Spleen (tissue), 7 donors: ENCODE results near the gene MRRF.

ENCODE experiments used
- POLR2A ChIP-seq, 3 donors: fragments of 450-650 bp; IDR thresholded peaks; one replicate each; pipeline ENCODE4 v1.5.1; 2017; ENCODE audit warnings: antibody characterized with exemption in 3 of 3, mild to moderate bottlenecking in 1 of 3
- TF ChIP-seq, protein P1 (sequence below), 11 experiments: fragments of 200-600 bp in 7 of 11; fragments of 450-650 bp in 4 of 11; sonication (generic) in 4 of 11; IDR thresholded peaks in 8 of 11; conservative IDR thresholded peaks in 3 of 11; 1 replicate in 7 of 11; 2 replicates in 4 of 11; pipeline versions ENCODE4 v1.4.0 to v1.8.0; 2016 to 2021; ENCODE audit warnings: antibody characterized with exemption in 11 of 11, inconsistent platforms in 4 of 11, mild to moderate bottlenecking in 1 of 11
- donor health status: DM: no; HTN: no; CAD: no; lungs with moderate emphysema.
- donor health status: DM: no; HTN: no; CAD: no.
- donor health status: DM: no; HTN: no; CAD: no.

DNA sequence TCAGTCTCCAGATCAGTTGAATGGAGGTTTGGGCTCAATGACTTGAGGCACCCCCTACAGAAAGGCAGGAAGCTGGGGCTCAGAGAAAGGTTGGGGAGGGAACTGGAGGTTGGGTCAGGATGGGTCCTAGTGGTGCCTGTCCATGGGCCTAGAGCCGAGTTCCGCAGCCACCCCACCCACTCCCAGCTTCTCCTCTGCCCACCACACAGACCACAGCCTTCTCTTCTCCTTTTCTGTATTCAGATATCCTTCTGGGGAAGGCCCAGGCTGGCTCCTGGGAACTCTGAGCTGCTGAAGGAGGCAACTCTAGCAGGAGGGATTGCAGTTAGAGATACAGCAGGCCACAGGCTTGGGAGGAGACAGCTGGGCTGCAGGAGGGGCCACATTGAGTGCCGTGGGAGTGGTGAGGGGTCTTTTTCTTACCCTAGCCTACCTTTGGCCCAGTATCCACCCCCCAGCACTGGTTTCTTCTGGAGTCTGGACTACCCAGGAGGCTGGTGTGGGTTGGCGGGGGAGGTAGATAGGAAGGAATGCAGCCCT, 90.7 kb downstream of the MRRF start:
- no peak for TF ChIP-seq POLR2A (IDR thresholded peaks at IDR 0.05)
- TF ChIP-seq, protein P1, sequence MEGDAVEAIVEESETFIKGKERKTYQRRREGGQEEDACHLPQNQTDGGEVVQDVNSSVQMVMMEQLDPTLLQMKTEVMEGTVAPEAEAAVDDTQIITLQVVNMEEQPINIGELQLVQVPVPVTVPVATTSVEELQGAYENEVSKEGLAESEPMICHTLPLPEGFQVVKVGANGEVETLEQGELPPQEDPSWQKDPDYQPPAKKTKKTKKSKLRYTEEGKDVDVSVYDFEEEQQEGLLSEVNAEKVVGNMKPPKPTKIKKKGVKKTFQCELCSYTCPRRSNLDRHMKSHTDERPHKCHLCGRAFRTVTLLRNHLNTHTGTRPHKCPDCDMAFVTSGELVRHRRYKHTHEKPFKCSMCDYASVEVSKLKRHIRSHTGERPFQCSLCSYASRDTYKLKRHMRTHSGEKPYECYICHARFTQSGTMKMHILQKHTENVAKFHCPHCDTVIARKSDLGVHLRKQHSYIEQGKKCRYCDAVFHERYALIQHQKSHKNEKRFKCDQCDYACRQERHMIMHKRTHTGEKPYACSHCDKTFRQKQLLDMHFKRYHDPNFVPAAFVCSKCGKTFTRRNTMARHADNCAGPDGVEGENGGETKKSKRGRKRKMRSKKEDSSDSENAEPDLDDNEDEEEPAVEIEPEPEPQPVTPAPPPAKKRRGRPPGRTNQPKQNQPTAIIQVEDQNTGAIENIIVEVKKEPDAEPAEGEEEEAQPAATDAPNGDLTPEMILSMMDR (IDR thresholded peaks at IDR 0.05 in 8 of 11, conservative IDR thresholded peaks at IDR 0.05 in 3 of 11) = no peak
